ENCODE measurements around the gene ZC3H13.

The ZC3H13 gene

GRCh38 chr13:46053162-46054012, 841 bp upstream of the ZC3H13 start:
- DNase-seq (ENCODE audit: extremely low spot score) = no peak
- ChIA-PET CTCF (interaction anchor here (1.0 to 2.0 kb wide), 6 partner anchors 9 to 268 kb away, joined by 3 to 9 read pairs (median 4); no protein-coding TSS in a partner anchor), POLR2A (no interaction called here)
- TF ChIP-seq CTCF (IDR thresholded peaks at IDR 0.05; ENCODE audit: control extremely low read depth, extremely low read depth, low read depth, missing control alignments) = no peak

DNA sequence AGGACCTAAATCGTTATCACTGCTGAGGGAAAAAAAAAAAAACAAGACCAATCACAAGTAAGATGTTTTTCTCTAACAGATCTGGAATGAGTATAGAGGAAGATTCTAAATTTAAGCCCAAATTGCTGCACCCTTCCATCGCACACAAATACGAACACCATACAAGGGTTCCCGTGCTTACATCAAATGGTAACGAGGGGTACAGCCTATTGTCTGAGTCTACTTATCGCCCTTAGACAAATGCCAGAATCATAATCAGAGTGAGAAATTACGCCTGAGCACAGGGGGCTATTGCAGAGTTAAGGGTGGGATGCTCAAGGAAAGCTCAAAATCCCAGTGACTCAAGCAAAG, 603 bp downstream of the ZC3H13 start:
- POLR2A ChIA-PET = interaction anchor here (0.6 to 0.7 kb wide), 4 partner anchors 46 to 711 kb away, joined by 3 to 6 read pairs (median 4); partner anchors contain the start of gene TPT1
- CTCF ChIA-PET = interaction anchor here (0.8 to 2.0 kb wide), 8 partner anchors 11 to 270 kb away, joined by 3 to 9 read pairs (median 4); no protein-coding TSS in a partner anchor
- no peak for DNase-seq (ENCODE audit: extremely low spot score)
- no peak for TF ChIP-seq CTCF (IDR thresholded peaks at IDR 0.05; ENCODE audit: control extremely low read depth, extremely low read depth, low read depth, missing control alignments)

DNA sequence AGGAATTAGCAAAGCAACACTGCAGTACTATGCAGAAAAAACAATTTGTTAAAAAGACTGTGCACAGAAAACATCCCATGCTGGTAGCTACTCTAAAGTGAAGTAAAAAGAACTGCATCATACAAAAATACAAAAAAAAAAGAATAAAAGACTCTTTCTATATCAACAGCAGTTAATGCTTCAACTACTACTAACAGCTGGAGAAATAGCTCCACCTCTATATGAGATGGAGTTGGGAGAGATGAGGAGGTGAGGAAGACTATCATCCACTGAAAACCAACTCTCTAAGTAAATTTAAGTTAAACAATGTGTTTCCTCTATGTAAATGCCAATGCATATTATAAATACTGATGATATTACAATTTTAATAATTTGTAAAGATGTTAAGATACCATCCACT, 1.8 kb downstream of the ZC3H13 start:
- CTCF ChIA-PET = interaction anchor here (1.2 to 1.4 kb wide), 3 partner anchors 21 to 70 kb away, joined by 3 read pairs; no protein-coding TSS in a partner anchor
- DNase-seq (ENCODE audit: extremely low spot score) = no peak
- TF ChIP-seq CTCF (IDR thresholded peaks at IDR 0.05; ENCODE audit: control extremely low read depth, extremely low read depth, low read depth, missing control alignments) = no peak
- POLR2A ChIA-PET = interaction anchor here (0.5 kb wide), 1 partner anchor 27 kb away, joined by 3 read pairs; no protein-coding TSS in a partner anchor

- TF ChIP-seq CTCF (IDR thresholded peaks at IDR 0.05; ENCODE audit: control extremely low read depth, extremely low read depth, low read depth, missing control alignments) = no peak
- POLR2A ChIA-PET = no interaction called here
- CTCF ChIA-PET = interaction anchor here (1.0 to 1.1 kb wide), 2 partner anchors 10 to 54 kb away, joined by 3 read pairs; no protein-coding TSS in a partner anchor
- no peak for DNase-seq (ENCODE audit: extremely low spot score)
These were observed 7.1 kb downstream of the ZC3H13 start for GRCh38 chr13:46045424-46045823.

DNA sequence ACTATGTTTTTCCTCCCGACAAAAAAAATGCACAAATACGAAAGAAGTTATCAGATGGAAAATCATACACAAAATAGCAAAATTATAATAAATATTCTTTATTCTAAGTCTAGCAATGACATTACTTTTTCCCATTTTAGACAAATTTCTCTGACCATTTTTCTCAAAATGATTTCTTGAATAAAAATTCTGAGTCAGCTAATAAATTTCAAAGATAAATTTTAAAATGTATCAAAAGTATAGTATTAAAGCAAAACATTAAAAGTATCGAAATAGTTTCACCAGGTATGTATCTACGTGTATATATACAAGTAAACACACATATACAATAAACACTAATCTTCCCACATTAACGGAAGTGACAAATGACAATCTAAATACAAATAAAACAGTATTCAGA, 8.9 kb downstream of the ZC3H13 start:
- TF ChIP-seq CTCF (IDR thresholded peaks at IDR 0.05; ENCODE audit: control extremely low read depth, extremely low read depth, low read depth, missing control alignments) = no peak
- ChIA-PET CTCF (interaction anchor here (0.8 kb wide), 1 partner anchor 83 kb away, joined by 4 read pairs; no protein-coding TSS in a partner anchor), POLR2A (no interaction called here)
- no peak for DNase-seq (ENCODE audit: extremely low spot score)

- no peak for DNase-seq (ENCODE audit: extremely low spot score)
- TF ChIP-seq CTCF (IDR thresholded peaks at IDR 0.05; ENCODE audit: control extremely low read depth, extremely low read depth, low read depth, missing control alignments) = no peak
- CTCF ChIA-PET = interaction anchor here (0.7 to 1.3 kb wide), 2 partner anchors 29 to 53 kb away, joined by 3 read pairs; no protein-coding TSS in a partner anchor
- POLR2A ChIA-PET = no interaction called here
These were observed 11.1 kb downstream of the ZC3H13 start for GRCh38 chr13:46041419-46041839.
